ENCODE measurements around the gene RNU6-9.

- TF ChIP-seq ZNF138 (CRISPR knock-in tag; IDR thresholded peaks at IDR 0.05; ENCODE audit: low read depth) (no peak), HOXA7 (CRISPR knock-in tag; IDR thresholded peaks at IDR 0.05) (no peak), CTCF (CRISPR knock-in tag; IDR thresholded peaks at IDR 0.05) (no peak), FOXA3 (CRISPR knock-in tag; IDR thresholded peaks at IDR 0.05) (no peak), ZNF562 (CRISPR knock-in tag; IDR thresholded peaks at IDR 0.05; ENCODE audit: borderline replicate concordance) (no peak), ETS1 (CRISPR knock-in tag; IDR thresholded peaks at IDR 0.05) (no peak), CEBPB (IDR thresholded peaks at IDR 0.05; ENCODE audit: borderline replicate concordance, low read depth, low read length) (no peak), TEAD2 (CRISPR knock-in tag; IDR thresholded peaks at IDR 0.05) (no peak), ZBTB3 (CRISPR knock-in tag; IDR thresholded peaks at IDR 0.05; ENCODE audit: borderline replicate concordance, low read depth) (no peak), ZSCAN29 (CRISPR knock-in tag; conservative IDR thresholded peaks at IDR 0.05) (no peak), ZFX (CRISPR knock-in tag; IDR thresholded peaks at IDR 0.05; ENCODE audit: low read depth) (no peak)
Measured at GRCh38 chr19:871446-872265, 21.6 kb upstream of the RNU6-9 start.

Data from HepG2 (cell line).